Spleen (tissue), 11 donors: ENCODE data around the gene ZSWIM6. TPM values are rescaled to one million over a fixed set of nuclear protein-coding genes. Genes with fewer than 3 reads are reported as not detected.

ENCODE experiments used
- DNase-seq: peaks from one replicate; pipeline ENCODE4 v3.0.0-alpha.2; 2020
- H3K27ac ChIP-seq, 8 donors: fragments of 200-600 bp; sonication (generic) in 7 of 8; 1 replicate in 4 of 8; 2 replicates in 4 of 8; pipeline versions ENCODE4 v1.5.0 to v1.8.0; 2016 to 2021; ENCODE audit warnings: inconsistent platforms in 4 of 8, mild to moderate bottlenecking in 4 of 8, moderate library complexity in 1 of 8
- H3K27me3 ChIP-seq, 7 donors: fragments of 200-600 bp; sonication (generic) in 6 of 7; replicated peaks in 1 of 7; 1 replicate in 4 of 7; 2 replicates in 3 of 7; pipeline versions ENCODE4 v1.5.0 to v1.8.0; 2016 to 2021; ENCODE audit warnings: inconsistent platforms in 3 of 7, mild to moderate bottlenecking in 1 of 7
- H3K36me3 ChIP-seq, 6 donors: fragments of 200-600 bp; sonication (generic) in 5 of 6; 1 replicate in 4 of 6; 2 replicates in 2 of 6; pipeline versions ENCODE4 v1.5.0 to v1.8.0; 2016 to 2021; ENCODE audit warnings: inconsistent platforms in 2 of 6
- H3K4me1 ChIP-seq, 6 donors: fragments of 200-600 bp; sonication (generic) in 5 of 6; 1 replicate in 3 of 6; 2 replicates in 3 of 6; pipeline versions ENCODE4 v1.5.0 to v1.8.0; 2016 to 2021; ENCODE audit warnings: inconsistent platforms in 3 of 6
- H3K4me3 ChIP-seq, 8 donors: fragments of 200-600 bp; sonication (generic) in 7 of 8; 1 replicate in 4 of 8; 2 replicates in 4 of 8; pipeline versions ENCODE4 v1.5.0 to v1.8.0; 2016 to 2021; ENCODE audit warnings: inconsistent platforms in 4 of 8, mild to moderate bottlenecking in 4 of 8, moderate library complexity in 2 of 8
- H3K9me3 ChIP-seq, 8 donors: fragments of 200-600 bp; sonication (generic) in 7 of 8; 1 replicate in 4 of 8; 2 replicates in 4 of 8; pipeline versions ENCODE4 v1.5.0 to v1.8.0; 2016 to 2021; ENCODE audit warnings: inconsistent platforms in 4 of 8
- CTCF ChIP-seq, 11 experiments: fragments of 200-600 bp in 7 of 11; fragments of 450-650 bp in 4 of 11; sonication (generic) in 4 of 11; IDR thresholded peaks in 8 of 11; conservative IDR thresholded peaks in 3 of 11; 1 replicate in 7 of 11; 2 replicates in 4 of 11; pipeline versions ENCODE4 v1.4.0 to v1.8.0; 2016 to 2021; ENCODE audit warnings: antibody characterized with exemption in 11 of 11, inconsistent platforms in 4 of 11, mild to moderate bottlenecking in 1 of 11
- POLR2A ChIP-seq, 3 donors: fragments of 450-650 bp; IDR thresholded peaks; one replicate each; pipeline ENCODE4 v1.5.1; 2017; ENCODE audit warnings: antibody characterized with exemption in 3 of 3, mild to moderate bottlenecking in 1 of 3
- POLR2AphosphoS5 ChIP-seq, 3 donors: sonication (generic); formaldehyde crosslinking; IDR thresholded peaks; one replicate each; pipeline ENCODE4 v1.5.1; 2017; ENCODE audit warnings: antibody characterized with exemption in 3 of 3
- WGBS, 5 donors: extraction: QIAGEN DNeasy Blood & Tissue Kit in 3 of 5; methylation state at CpG; one replicate each; pipeline versions ENCODE4 v1.1.5 to v1.1.7; 2013 to 2018; 5-methylcytosine and 5-hydroxymethylcytosine counted together
- intact Hi-C: fragments of 100-400 bp; cut with DNase I; formaldehyde crosslinking; loops from one replicate; pipeline ENCODE4 v1.15.0; 2023; ENCODE audit warnings: low total_unique reads
- polyA plus RNA-seq, 3 donors: library from polyadenylated mRNA; stranded (reverse); fragments of 200-250 nt; gene quantifications; one replicate each; pipeline ENCODE4 v1.2.1, GENCODE V29; 2013
- total RNA-seq, 7 donors: library from RNA; depleted of rRNA in 3 of 7; stranded (reverse); fragments of >200 nt in 3 of 7; fragmentation: NEBNext Ultra II Directional in 4 of 7; extraction: Animal tissue kit (Norgen Biotek cat#: 25700) in 4 of 7; gene quantifications; one replicate each; pipeline versions ENCODE4 v1.1.0 to v1.2.1, GENCODE V29; 2016 to 2021
- donor health status: healthy with polysubstance abuse.
- donor health status: DM: no; HTN: no; CAD: no; lungs with moderate emphysema.
- donor health status: DM: no; HTN: no; CAD: no.
- donor health status: Bipolar disorder and iron deficiency.
- donor health status: healthy.
- donor health status: DM: no; HTN: no; CAD: no.
- donor health status: DM: yes; HTN: yes; CAD: no.

ZSWIM6 gene
- total and polyA plus RNA-seq, 10 donors: 3.1 to 22.9 (median 16.9) TPM

- 92 to 97% (median 93%) methylated on average over 6 of the region's 6 CpGs for WGBS, 5 donors
- Histone ChIP-seq H3K9me3 (no peaks in the 10 kb centered on the region), H3K4me3 (no peak overlapping the region), H3K4me1 (peaks cover 4 to 55% (median 19%) of the 10 kb centered on the region in 6 donors), H3K27ac (no peak overlapping the region), H3K36me3 (no peaks in the 10 kb centered on the region), H3K27me3 (no peaks in the 10 kb centered on the region)
- TF ChIP-seq POLR2A (IDR thresholded peaks at IDR 0.05) (no peak), POLR2AphosphoS5 (IDR thresholded peaks at IDR 0.05) (no peak), CTCF (IDR thresholded peaks at IDR 0.05 in 8 of 11, conservative IDR thresholded peaks at IDR 0.05 in 3 of 11) (no peak)
- DNase-seq: no peak
- intact Hi-C loops: no loop called here
Observed at GRCh38 chr5:61414806-61415205, 82.7 kb downstream of the ZSWIM6 start.

- Histone ChIP-seq H3K4me3 (no peak overlapping the region), H3K9me3 (peaks cover 0 to 2% (median under 1%) of the 10 kb centered on the region in 8 donors), H3K36me3 (no peaks in the 10 kb centered on the region), H3K27me3 (no peaks in the 10 kb centered on the region), H3K4me1 (peaks cover 4 to 49% (median 14%) of the 10 kb centered on the region in 6 donors), H3K27ac (no peak overlapping the region)
- DNase-seq: no peak
- intact Hi-C loops: no loop called here
- 60 to 84% (median 73%) methylated on average over 5 of the region's 5 CpGs for WGBS, 5 donors
- no peak for TF ChIP-seq POLR2A (IDR thresholded peaks at IDR 0.05)
- no peak for TF ChIP-seq POLR2AphosphoS5 (IDR thresholded peaks at IDR 0.05)
- no peak for TF ChIP-seq CTCF (IDR thresholded peaks at IDR 0.05 in 8 of 11, conservative IDR thresholded peaks at IDR 0.05 in 3 of 11)
Observed at GRCh38 chr5:61416010-61416409, 84.0 kb downstream of the ZSWIM6 start.

- TF ChIP-seq POLR2AphosphoS5 (IDR thresholded peaks at IDR 0.05) (no peak), POLR2A (IDR thresholded peaks at IDR 0.05) (no peak), CTCF (IDR thresholded peaks at IDR 0.05 in 8 of 11, conservative IDR thresholded peaks at IDR 0.05 in 3 of 11) (no peak)
- Histone ChIP-seq H3K4me1 (peaks cover 4 to 49% (median 14%) of the 10 kb centered on the region in 6 donors), H3K9me3 (peaks cover 0 to 6% (median 4%) of the 10 kb centered on the region in 8 donors), H3K36me3 (no peaks in the 10 kb centered on the region), H3K4me3 (no peak overlapping the region), H3K27me3 (no peaks in the 10 kb centered on the region), H3K27ac (no peak overlapping the region)
- DNase-seq: no peak
- intact Hi-C loops: no loop called here
- WGBS, 5 donors: 87 to 96% (median 92%) methylated on average over 1 of the region's 1 CpG
Observed at GRCh38 chr5:61416420-61416819, 84.4 kb downstream of the ZSWIM6 start.

- no peak for DNase-seq
Observed at GRCh38 chr5:61417340-61417739, 85.3 kb downstream of the ZSWIM6 start.

More at GRCh38 chr5:61417340-61417739, 85.3 kb downstream of the ZSWIM6 start:
- Histone ChIP-seq H3K27me3 (no peaks in the 10 kb centered on the region), H3K27ac (no peak overlapping the region), H3K4me3 (no peak overlapping the region), H3K9me3 (peaks cover 0 to 14% (median 5%) of the 10 kb centered on the region in 8 donors), H3K36me3 (no peaks in the 10 kb centered on the region), H3K4me1 (peaks cover 4 to 43% (median 14%) of the 10 kb centered on the region in 6 donors)
- 79 to 94% (median 90%) methylated on average over 3 of the region's 3 CpGs for WGBS, 5 donors
- intact Hi-C loops: no loop called here
- TF ChIP-seq POLR2AphosphoS5 (IDR thresholded peaks at IDR 0.05) (no peak), POLR2A (IDR thresholded peaks at IDR 0.05) (no peak), CTCF (IDR thresholded peaks at IDR 0.05 in 8 of 11, conservative IDR thresholded peaks at IDR 0.05 in 3 of 11) (no peak)
